HCT116 (cell line): ENCODE data around the gene DOCK3. TPM values are rescaled to one million over a fixed set of nuclear protein-coding genes. Genes with fewer than 3 reads are reported as not detected.

Source experiments
- ATAC-seq: fragments of 200-7000 bp; cut with Tn5 transposase; 2 replicates; pipeline ENCODE4 v1.9.1; 2020; ENCODE audit warnings: mild to moderate bottlenecking, moderate library complexity
- BruUV-seq: library from RNA; stranded (reverse); fragments of 400-500 nt; replicated peaks from 2 replicates; lab custom pipeline; 2021; lab: Mats Ljungman, UMichigan
- CTCF ChIA-PET: fragments of 300-600 bp; sonication (Branson Sonifier 250); formaldehyde crosslinking; loops from one replicate; lab custom pipeline; 2021; ENCODE audit warnings: antibody characterized with exemption; lab: Charles Lee
- POLR2A ChIA-PET: fragments of 300-600, 350-600 bp; sonication (Branson Sonifier 250); formaldehyde crosslinking; loops from one replicate; lab custom pipeline; 2021; ENCODE audit warnings: antibody characterized with exemption; lab: Charles Lee
- RAD21 ChIA-PET, 2 experiments: fragments of 300-600 bp; sonication (Branson Sonifier 250); formaldehyde crosslinking; loops; one replicate each; lab custom pipeline; 2023; ENCODE audit warnings: low total read pairs in 2 of 2; ENCODE audit not compliant: uncharacterized antibody in 2 of 2, unreplicated experiment in 2 of 2, low non-redundant PET in 1 of 2; lab: Charles Lee
- DNase-seq: peaks from one replicate; pipeline ENCODE4 v3.0.0-alpha.2; 2010; ENCODE audit warnings: low read depth, low spot score
- H2AFZ ChIP-seq: fragments of 200-600 bp; shearing (Covaris generic), sonication (generic); 2 replicates; pipeline ENCODE4 v1.6.1; 2017; ENCODE audit warnings: low read depth, mixed run types, mixed read lengths, antibody characterized with exemption, low read length; ENCODE audit not compliant: poor library complexity, severe bottlenecking
- H3K27ac ChIP-seq: 2 replicates; pipeline ENCODE4 v1.5.1; 2012; ENCODE audit warnings: low read depth, low read length
- H3K27me3 ChIP-seq: fragments of 200-600 bp; sonication (generic); 2 replicates; pipeline ENCODE4 v1.6.1; 2016; ENCODE audit warnings: mixed run types, low read length, mixed read lengths; ENCODE audit not compliant: insufficient read depth
- H3K36me3 ChIP-seq, 2 experiments: fragments of 200-500 bp in 1 of 2; fragments of 200-600 bp in 1 of 2; sonication (Bioruptor generic) in 1 of 2; sonication (generic) in 1 of 2; 2 replicates each; pipeline versions ENCODE4 v1.5.1 to v1.6.1; 2014 to 2016; ENCODE audit warnings: low read length in 2 of 2, inconsistent platforms in 1 of 2, mixed read lengths in 1 of 2, mixed run types in 1 of 2; ENCODE audit not compliant: insufficient read depth in 2 of 2, control insufficient read depth in 1 of 2
- H3K4me1 ChIP-seq, 2 experiments: fragments of 200-600 bp in 1 of 2; sonication (generic) in 1 of 2; 2 replicates each; pipeline versions ENCODE4 v1.5.1 to v1.6.1; 2012 to 2017; ENCODE audit warnings: low read length in 2 of 2, inconsistent platforms in 1 of 2, mild to moderate bottlenecking in 1 of 2, mixed read lengths in 1 of 2, mixed run types in 1 of 2, moderate library complexity in 1 of 2; ENCODE audit not compliant: insufficient read depth in 2 of 2, control insufficient read depth in 1 of 2
- H3K4me2 ChIP-seq: fragments of 200-600 bp; sonication (generic); 2 replicates; pipeline ENCODE4 v1.6.1; 2017; ENCODE audit warnings: mixed run types, low read length, mixed read lengths
- H3K4me3 ChIP-seq, 2 experiments: fragments of 200-600 bp in 1 of 2; sonication (generic) in 1 of 2; replicated peaks in 1 of 2; 2 replicates each; pipeline ENCODE4 v1.5.1; 2011 to 2016; ENCODE audit warnings: low read length in 2 of 2, control low read depth in 1 of 2, low read depth in 1 of 2, mild to moderate bottlenecking in 1 of 2, mixed read lengths in 1 of 2, mixed run types in 1 of 2
- H3K79me2 ChIP-seq: fragments of 200-600 bp; sonication (generic); 2 replicates; pipeline ENCODE4 v1.6.1; 2017; ENCODE audit warnings: mild to moderate bottlenecking, mixed run types, low read length, moderate library complexity, mixed read lengths; ENCODE audit not compliant: insufficient read depth
- H3K9ac ChIP-seq: fragments of 200-600 bp; sonication (generic); 2 replicates; pipeline ENCODE4 v1.6.1; 2016; ENCODE audit warnings: low read length, mixed read lengths
- H3K9me2 ChIP-seq: fragments of 200-600 bp; sonication (generic), shearing (Covaris generic); 2 replicates; pipeline ENCODE4 v1.6.1; 2017; ENCODE audit warnings: mixed run types, mild to moderate bottlenecking, moderate library complexity; ENCODE audit not compliant: insufficient read depth
- H3K9me3 ChIP-seq, 2 experiments: fragments of 200-500 bp in 1 of 2; fragments of 200-600 bp in 1 of 2; sonication (Bioruptor generic) in 1 of 2; sonication (generic) in 1 of 2; 2 replicates each; pipeline ENCODE4 v1.6.1; 2014 to 2017; ENCODE audit warnings: low read length in 2 of 2, mixed read lengths in 2 of 2, inconsistent platforms in 1 of 2, low read depth in 1 of 2, mild to moderate bottlenecking in 1 of 2, mixed run types in 1 of 2, moderate library complexity in 1 of 2; ENCODE audit not compliant: control insufficient read depth in 1 of 2, insufficient read depth in 1 of 2
- H4K20me1 ChIP-seq: fragments of 200-600 bp; sonication (generic), shearing (Covaris generic); 2 replicates; pipeline ENCODE4 v1.6.1; 2017; ENCODE audit warnings: mixed run types, mild to moderate bottlenecking, moderate library complexity; ENCODE audit not compliant: insufficient read depth
- CBX3 ChIP-seq: IDR thresholded peaks from 2 replicates; pipeline ENCODE4 v1.6.1; 2012; ENCODE audit warnings: low read depth
- EGR1 ChIP-seq: IDR thresholded peaks from 2 replicates; pipeline ENCODE4 v1.6.1; 2012; ENCODE audit warnings: low read depth
- ELF1 ChIP-seq: IDR thresholded peaks from 2 replicates; pipeline ENCODE4 v1.6.1; 2012; ENCODE audit warnings: low read depth, borderline replicate concordance
- EZH2phosphoT487 ChIP-seq: fragments of 200-600 bp; IDR thresholded peaks from 2 replicates; pipeline ENCODE4 v1.6.1; 2018; ENCODE audit warnings: antibody characterized with exemption, borderline replicate concordance
- FOSL1 ChIP-seq: IDR thresholded peaks from 2 replicates; pipeline ENCODE4 v1.6.1; 2012; ENCODE audit warnings: low read depth
- JUND ChIP-seq: IDR thresholded peaks from 2 replicates; pipeline ENCODE4 v1.6.1; 2012
- POLR2A ChIP-seq: IDR thresholded peaks from 2 replicates; pipeline ENCODE4 v1.7.0; 2011; ENCODE audit warnings: borderline replicate concordance; ENCODE audit not compliant: insufficient read depth, insufficient read length; ENCODE audit errors: extremely low read depth
- SIN3A ChIP-seq: IDR thresholded peaks from 2 replicates; pipeline ENCODE4 v1.6.1; 2012; ENCODE audit warnings: low read depth
- SP1 ChIP-seq: IDR thresholded peaks from 2 replicates; pipeline ENCODE4 v1.6.1; 2012; ENCODE audit warnings: low read depth
- TCF7L2 ChIP-seq: IDR thresholded peaks from 2 replicates; pipeline ENCODE4 v1.7.0; 2011; ENCODE audit warnings: borderline replicate concordance, inconsistent platforms; ENCODE audit not compliant: insufficient read depth, insufficient read length; ENCODE audit errors: extremely low read depth
- ZNF274 ChIP-seq: fragments of 200-500 bp; sonication (Bioruptor generic); IDR thresholded peaks from 2 replicates; pipeline ENCODE4 v1.6.1; 2014; ENCODE audit warnings: mild to moderate bottlenecking, low read depth, low read length, inconsistent platforms
- intact Hi-C: fragments of 100-400 bp; cut with micrococcal nuclease; formaldehyde crosslinking; loops from 2 replicates; pipeline ENCODE4 v1.10.0; 2022
- total RNA-seq: library from RNA; stranded (reverse); gene quantifications from one replicate; pipeline ENCODE4 v1.2.1, GENCODE V29; 2021; ENCODE audit not compliant: unreplicated experiment
- TF ChIP-seq, protein P1 (sequence below): IDR thresholded peaks from 2 replicates; pipeline ENCODE4 v1.6.1; 2012
- TF ChIP-seq, protein P2 (sequence below): IDR thresholded peaks from 2 replicates; pipeline ENCODE4 v1.6.1; 2012
- TF ChIP-seq, protein P3 (sequence below): IDR thresholded peaks from 2 replicates; pipeline ENCODE4 v1.6.1; 2012; ENCODE audit warnings: low read depth

DOCK3 gene
- total RNA-seq, 1 experiment from 2014 or later, result 4.2 TPM

DNA sequence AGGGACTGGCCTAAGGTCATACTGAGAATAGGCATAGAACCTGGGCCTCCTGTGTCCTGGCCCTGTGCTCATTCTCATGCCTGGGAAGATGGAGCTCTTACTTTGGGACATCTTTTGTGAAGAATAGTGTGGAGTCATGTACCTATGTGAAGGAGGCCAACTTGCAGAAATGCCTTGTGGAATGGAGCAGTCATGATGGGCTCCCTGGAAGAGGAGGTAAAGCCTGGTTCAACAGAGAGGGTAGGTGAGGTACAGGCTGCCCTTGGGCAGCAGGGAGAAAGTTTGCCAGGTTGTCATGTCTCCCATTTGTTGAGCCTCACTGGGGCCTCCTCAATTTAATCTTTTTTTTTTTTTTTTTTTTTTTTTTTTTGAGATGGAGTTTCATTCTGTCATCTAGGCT is 39.7 kb upstream of the DOCK3 start:
- ChIA-PET RAD21 (no interaction called here), CTCF (interaction anchor here (0.7 to 1.2 kb wide), 2 partner anchors 10 to 18 kb away, joined by 4 to 5 read pairs; no protein-coding TSS in a partner anchor), POLR2A (interaction anchor here (0.7 kb wide), 1 partner anchor 18 kb away, joined by 3 read pairs; the partner anchor contains the start of gene MAPKAPK3)
- H3K27ac ChIP-seq, result no peak overlapping the region
- peaks cover 0 to 7% of the 10 kb centered on the region in 2 experiments; a peak in 1 of 4 replicates for H3K36me3 ChIP-seq
- no peak overlapping the region for H3K4me3 ChIP-seq
- peaks cover 89% of the 10 kb centered on the region for H3K79me2 ChIP-seq
- intact Hi-C loops, result no loop called here
- no peak for TF ChIP-seq TCF7L2
- TF ChIP-seq, protein P1, sequence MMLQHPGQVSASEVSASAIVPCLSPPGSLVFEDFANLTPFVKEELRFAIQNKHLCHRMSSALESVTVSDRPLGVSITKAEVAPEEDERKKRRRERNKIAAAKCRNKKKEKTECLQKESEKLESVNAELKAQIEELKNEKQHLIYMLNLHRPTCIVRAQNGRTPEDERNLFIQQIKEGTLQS, result no peak
- TF ChIP-seq SP1, result no peak
- TF ChIP-seq SIN3A, result no peak
- no peaks in the 10 kb centered on the region for H3K9me2 ChIP-seq
- BruUV-seq, result no TSS peak
- ATAC-seq (no peak), DNase-seq (no peak)
- no peaks in the 10 kb centered on the region for H3K9me3 ChIP-seq
- H3K4me1 ChIP-seq, result peaks cover 23 to 67% of the 10 kb centered on the region in 2 experiments
- no peak overlapping the region for H3K4me2 ChIP-seq
- H2AFZ ChIP-seq, result no peak overlapping the region
- H4K20me1 ChIP-seq, result no peaks in the 10 kb centered on the region; the same call in 1 of the 2 replicates
- H3K27me3 ChIP-seq, result no peaks in the 10 kb centered on the region
- H3K9ac ChIP-seq, result no peak overlapping the region

DNA sequence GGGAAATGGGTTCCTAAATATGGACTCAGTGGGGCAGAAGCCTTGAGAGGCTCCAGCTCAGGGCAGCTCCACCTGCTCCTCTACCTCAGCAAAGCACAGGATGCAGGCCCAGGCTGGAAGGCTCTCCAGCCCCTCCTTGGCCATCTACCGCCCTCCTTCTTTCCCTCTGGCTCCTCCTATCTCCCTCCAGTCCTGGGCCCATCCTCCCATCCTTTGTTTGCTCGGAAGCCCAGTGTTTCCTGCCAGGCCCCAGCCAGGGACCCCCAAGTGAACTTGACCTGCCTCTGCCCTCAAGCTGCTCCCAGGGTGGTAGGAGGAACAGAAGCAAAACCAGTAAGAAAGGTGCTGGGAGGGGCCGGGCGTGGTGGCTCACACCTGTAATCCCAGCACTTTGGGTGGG is 37.7 kb upstream of the DOCK3 start:
- peaks cover 0 to 20% of the 10 kb centered on the region in 2 experiments; a peak in 1 of 4 replicates for H3K36me3 ChIP-seq
- POLR2A ChIA-PET, result no interaction called here
- no peak for DNase-seq
- CTCF ChIA-PET, result interaction anchor here (0.7 to 1.6 kb wide), 2 partner anchors 16 to 95 kb away, joined by 4 to 5 read pairs; no protein-coding TSS in a partner anchor
- no peaks in the 10 kb centered on the region for H3K9me2 ChIP-seq
- no peaks in the 10 kb centered on the region for H3K9me3 ChIP-seq
- intact Hi-C loops, result no loop called here
- ATAC-seq, result no peak
- RAD21 ChIA-PET, result no interaction called here
- no peak overlapping the region for H2AFZ ChIP-seq
- H3K4me3 ChIP-seq, result no peak overlapping the region
- peaks cover 70% of the 10 kb centered on the region for H3K79me2 ChIP-seq
- H3K9ac ChIP-seq, result no peak overlapping the region
- peak overlapping the region; percentile 12; the same call in 1 of the 2 replicates for H3K4me2 ChIP-seq
- no TSS peak for BruUV-seq
- H3K4me1 ChIP-seq, result peaks cover 12 to 48% of the 10 kb centered on the region in 2 experiments
- H3K27ac ChIP-seq, result no peak overlapping the region
- no peaks in the 10 kb centered on the region for H3K27me3 ChIP-seq
- no peaks in the 10 kb centered on the region; the same call in 1 of the 2 replicates for H4K20me1 ChIP-seq
- no peak for TF ChIP-seq JUND
- TF ChIP-seq ZNF274, result no peak
- TF ChIP-seq ELF1, result no peak
- TF ChIP-seq POLR2A, result no peak
- TF ChIP-seq CBX3, result no peak
- TF ChIP-seq EGR1, result no peak
- TF ChIP-seq EZH2phosphoT487, result no peak
- TF ChIP-seq, protein P2, sequence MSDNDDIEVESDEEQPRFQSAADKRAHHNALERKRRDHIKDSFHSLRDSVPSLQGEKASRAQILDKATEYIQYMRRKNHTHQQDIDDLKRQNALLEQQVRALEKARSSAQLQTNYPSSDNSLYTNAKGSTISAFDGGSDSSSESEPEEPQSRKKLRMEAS, result no peak
- TF ChIP-seq, protein P3, sequence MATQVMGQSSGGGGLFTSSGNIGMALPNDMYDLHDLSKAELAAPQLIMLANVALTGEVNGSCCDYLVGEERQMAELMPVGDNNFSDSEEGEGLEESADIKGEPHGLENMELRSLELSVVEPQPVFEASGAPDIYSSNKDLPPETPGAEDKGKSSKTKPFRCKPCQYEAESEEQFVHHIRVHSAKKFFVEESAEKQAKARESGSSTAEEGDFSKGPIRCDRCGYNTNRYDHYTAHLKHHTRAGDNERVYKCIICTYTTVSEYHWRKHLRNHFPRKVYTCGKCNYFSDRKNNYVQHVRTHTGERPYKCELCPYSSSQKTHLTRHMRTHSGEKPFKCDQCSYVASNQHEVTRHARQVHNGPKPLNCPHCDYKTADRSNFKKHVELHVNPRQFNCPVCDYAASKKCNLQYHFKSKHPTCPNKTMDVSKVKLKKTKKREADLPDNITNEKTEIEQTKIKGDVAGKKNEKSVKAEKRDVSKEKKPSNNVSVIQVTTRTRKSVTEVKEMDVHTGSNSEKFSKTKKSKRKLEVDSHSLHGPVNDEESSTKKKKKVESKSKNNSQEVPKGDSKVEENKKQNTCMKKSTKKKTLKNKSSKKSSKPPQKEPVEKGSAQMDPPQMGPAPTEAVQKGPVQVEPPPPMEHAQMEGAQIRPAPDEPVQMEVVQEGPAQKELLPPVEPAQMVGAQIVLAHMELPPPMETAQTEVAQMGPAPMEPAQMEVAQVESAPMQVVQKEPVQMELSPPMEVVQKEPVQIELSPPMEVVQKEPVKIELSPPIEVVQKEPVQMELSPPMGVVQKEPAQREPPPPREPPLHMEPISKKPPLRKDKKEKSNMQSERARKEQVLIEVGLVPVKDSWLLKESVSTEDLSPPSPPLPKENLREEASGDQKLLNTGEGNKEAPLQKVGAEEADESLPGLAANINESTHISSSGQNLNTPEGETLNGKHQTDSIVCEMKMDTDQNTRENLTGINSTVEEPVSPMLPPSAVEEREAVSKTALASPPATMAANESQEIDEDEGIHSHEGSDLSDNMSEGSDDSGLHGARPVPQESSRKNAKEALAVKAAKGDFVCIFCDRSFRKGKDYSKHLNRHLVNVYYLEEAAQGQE, result no peak
- TF ChIP-seq FOSL1, result no peak
- TF ChIP-seq, protein P1, result no peak
